OCI-LY1 (cell line): ENCODE measurements around the gene TRRAP.

Source experiments
- H2AFZ ChIP-seq: fragments of 200-600 bp; sonication (generic), shearing (Covaris generic); 2 replicates; pipeline ENCODE4 v1.6.0; 2014; ENCODE audit warnings: antibody characterized with exemption, mild to moderate bottlenecking, low read length
- H3F3A ChIP-seq: fragments of 200-600 bp; sonication (generic), shearing (Covaris generic); 2 replicates; pipeline ENCODE4 v1.6.0; 2014; ENCODE audit warnings: mild to moderate bottlenecking, antibody characterized with exemption, low read length, moderate library complexity; ENCODE audit not compliant: insufficient read depth
- H3K27ac ChIP-seq: fragments of 200-600 bp; sonication (generic); 2 replicates; pipeline ENCODE4 v1.5.1; 2014; ENCODE audit warnings: low read length, mixed run types, mild to moderate bottlenecking, low read depth; ENCODE audit not compliant: poor library complexity, severe bottlenecking
- H3K27me3 ChIP-seq: fragments of 200-600 bp; sonication (generic); 2 replicates; pipeline ENCODE4 v1.6.0; 2014; ENCODE audit warnings: antibody characterized with exemption, mild to moderate bottlenecking, low read length, moderate library complexity; ENCODE audit not compliant: insufficient read depth
- H3K36me3 ChIP-seq: fragments of 200-600 bp; sonication (generic); 2 replicates; pipeline ENCODE4 v1.6.1; 2014; ENCODE audit warnings: mild to moderate bottlenecking, antibody characterized with exemption, low read length, moderate library complexity, mixed read lengths; ENCODE audit not compliant: insufficient read depth
- H3K4me1 ChIP-seq: fragments of 200-600 bp; sonication (generic); 2 replicates; pipeline ENCODE4 v1.5.1; 2014; ENCODE audit warnings: mild to moderate bottlenecking, low read length, moderate library complexity; ENCODE audit not compliant: insufficient read depth, severe bottlenecking
- H3K4me2 ChIP-seq: fragments of 200-600 bp; sonication (generic), shearing (Covaris generic); 2 replicates; pipeline ENCODE4 v1.6.1; 2014; ENCODE audit warnings: low read length
- H3K4me3 ChIP-seq: fragments of 200-600 bp; sonication (generic); 2 replicates; pipeline ENCODE4 v1.5.1; 2014; ENCODE audit warnings: low read length, low read depth, mild to moderate bottlenecking, mixed read lengths; ENCODE audit not compliant: poor library complexity, severe bottlenecking
- H3K79me2 ChIP-seq: fragments of 200-600 bp; shearing (Covaris generic); 2 replicates; pipeline ENCODE4 v1.6.1; 2016; ENCODE audit warnings: mixed run types, low read length, mixed read lengths; ENCODE audit not compliant: insufficient read depth
- H3K9ac ChIP-seq: fragments of 200-600 bp; sonication (generic), shearing (Covaris generic); 2 replicates; pipeline ENCODE4 v1.6.1; 2014; ENCODE audit warnings: mild to moderate bottlenecking, low read length, mixed read lengths
- H3K9me2 ChIP-seq: fragments of 200-600 bp; sonication (generic), shearing (Covaris generic); 2 replicates; pipeline ENCODE4 v1.6.1; 2014; ENCODE audit warnings: low read depth, mild to moderate bottlenecking, low read length, mixed read lengths
- H3K9me3 ChIP-seq: fragments of 200-600 bp; shearing (Covaris generic); 2 replicates; pipeline ENCODE4 v1.6.1; 2014; ENCODE audit warnings: low read length, mixed read lengths
- H4K20me1 ChIP-seq: fragments of 200-600 bp; sonication (generic), shearing (Covaris generic); 2 replicates; pipeline ENCODE4 v1.6.0; 2016; ENCODE audit warnings: mild to moderate bottlenecking, low read length; ENCODE audit not compliant: insufficient read depth
- EZH2 ChIP-seq: fragments of 200-600 bp; sonication (generic), shearing (Covaris generic); IDR thresholded peaks from 2 replicates; pipeline ENCODE4 v1.8.0; 2017; ENCODE audit warnings: borderline replicate concordance, mixed run types, mild to moderate bottlenecking, antibody characterized with exemption, low read length, moderate library complexity, mixed read lengths
- TF ChIP-seq, protein P1 (sequence below): fragments of 200-600 bp; sonication (generic), shearing (Covaris generic); IDR thresholded peaks from 2 replicates; pipeline ENCODE4 v1.5.1; 2017; ENCODE audit warnings: mild to moderate bottlenecking, antibody characterized with exemption, low read length, moderate library complexity, mixed read lengths

TRRAP gene

DNA sequence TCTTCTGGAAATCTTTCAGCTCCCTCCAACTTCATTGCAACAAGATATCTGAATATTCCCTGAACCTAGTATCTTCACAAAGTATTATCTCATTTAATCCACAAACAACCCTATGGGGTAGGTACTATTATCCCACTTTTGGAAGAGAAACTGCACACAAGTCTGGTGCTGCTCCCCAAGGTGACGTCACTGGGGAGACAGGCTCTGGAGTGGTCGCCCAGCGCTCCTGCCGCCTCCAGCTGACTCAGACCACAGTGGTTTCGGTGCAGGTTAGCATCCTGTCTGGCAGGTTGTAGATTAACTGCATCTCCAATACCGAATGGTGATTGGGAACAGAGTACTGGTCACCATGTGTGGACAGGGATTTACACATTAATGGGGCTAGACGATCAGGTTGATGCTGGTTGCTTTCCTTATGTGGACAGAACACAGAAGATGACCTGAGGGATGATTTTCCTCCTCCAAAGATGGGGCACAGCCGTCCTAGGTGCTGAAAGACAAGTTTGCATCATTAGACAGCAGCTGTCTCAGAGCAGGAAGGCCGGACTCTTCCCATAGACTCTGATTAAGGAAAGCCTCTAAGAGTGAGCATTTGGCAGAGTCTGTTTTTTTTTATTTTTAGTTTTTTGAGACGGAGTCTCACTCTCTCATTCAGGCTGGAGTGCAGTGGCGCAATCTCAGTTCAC is 128.6 kb downstream of the TRRAP start:
- H2AFZ ChIP-seq, result no peak overlapping the region
- no peaks in the 10 kb centered on the region for H3K4me1 ChIP-seq
- H3K4me2 ChIP-seq, result no peak overlapping the region
- H3K4me3 ChIP-seq, result no peak overlapping the region
- H3K27me3 ChIP-seq, result no peaks in the 10 kb centered on the region
- H3F3A ChIP-seq, result no peaks in the 10 kb centered on the region
- H3K27ac ChIP-seq, result no peak overlapping the region
- no peak for TF ChIP-seq EZH2
- TF ChIP-seq, protein P1, sequence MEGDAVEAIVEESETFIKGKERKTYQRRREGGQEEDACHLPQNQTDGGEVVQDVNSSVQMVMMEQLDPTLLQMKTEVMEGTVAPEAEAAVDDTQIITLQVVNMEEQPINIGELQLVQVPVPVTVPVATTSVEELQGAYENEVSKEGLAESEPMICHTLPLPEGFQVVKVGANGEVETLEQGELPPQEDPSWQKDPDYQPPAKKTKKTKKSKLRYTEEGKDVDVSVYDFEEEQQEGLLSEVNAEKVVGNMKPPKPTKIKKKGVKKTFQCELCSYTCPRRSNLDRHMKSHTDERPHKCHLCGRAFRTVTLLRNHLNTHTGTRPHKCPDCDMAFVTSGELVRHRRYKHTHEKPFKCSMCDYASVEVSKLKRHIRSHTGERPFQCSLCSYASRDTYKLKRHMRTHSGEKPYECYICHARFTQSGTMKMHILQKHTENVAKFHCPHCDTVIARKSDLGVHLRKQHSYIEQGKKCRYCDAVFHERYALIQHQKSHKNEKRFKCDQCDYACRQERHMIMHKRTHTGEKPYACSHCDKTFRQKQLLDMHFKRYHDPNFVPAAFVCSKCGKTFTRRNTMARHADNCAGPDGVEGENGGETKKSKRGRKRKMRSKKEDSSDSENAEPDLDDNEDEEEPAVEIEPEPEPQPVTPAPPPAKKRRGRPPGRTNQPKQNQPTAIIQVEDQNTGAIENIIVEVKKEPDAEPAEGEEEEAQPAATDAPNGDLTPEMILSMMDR, result no peak
- H3K9me2 ChIP-seq, result no peaks in the 10 kb centered on the region
- H4K20me1 ChIP-seq, result no peaks in the 10 kb centered on the region
- peaks cover 89% of the 10 kb centered on the region for H3K36me3 ChIP-seq
- no peaks in the 10 kb centered on the region for H3K79me2 ChIP-seq
- no peak overlapping the region for H3K9ac ChIP-seq
- H3K9me3 ChIP-seq, result no peaks in the 10 kb centered on the region

DNA sequence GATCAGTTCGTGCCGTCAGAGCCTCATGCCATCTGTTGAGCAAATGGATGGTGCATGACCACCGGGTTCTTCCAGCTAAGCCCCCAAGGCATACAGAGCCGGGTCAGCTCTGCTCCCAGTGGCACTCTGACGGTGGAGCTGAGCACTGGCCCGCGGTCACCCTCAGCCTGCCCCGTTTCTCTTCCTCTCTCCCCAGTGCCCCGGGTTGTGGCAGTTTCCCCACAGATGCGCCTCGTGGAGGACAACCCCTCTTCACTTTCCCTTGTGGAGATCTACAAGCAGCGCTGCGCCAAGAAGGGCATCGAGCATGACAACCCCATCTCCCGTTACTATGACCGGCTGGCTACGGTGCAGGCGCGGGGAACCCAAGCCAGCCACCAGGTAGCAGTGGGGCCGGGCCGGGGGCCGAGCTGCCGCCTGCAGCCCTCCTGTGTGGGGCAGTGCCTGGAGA is 129.9 kb downstream of the TRRAP start:
- H3F3A ChIP-seq, result no peaks in the 10 kb centered on the region
- no peaks in the 10 kb centered on the region for H3K4me1 ChIP-seq
- no peak overlapping the region for H3K9ac ChIP-seq
- no peak overlapping the region for H3K4me3 ChIP-seq
- H3K9me2 ChIP-seq, result no peaks in the 10 kb centered on the region
- H3K79me2 ChIP-seq, result no peaks in the 10 kb centered on the region
- peaks cover 90% of the 10 kb centered on the region for H3K36me3 ChIP-seq
- no peak for TF ChIP-seq EZH2
- TF ChIP-seq, protein P1, result no peak
- H3K27me3 ChIP-seq, result no peaks in the 10 kb centered on the region
- no peak overlapping the region for H3K4me2 ChIP-seq
- H2AFZ ChIP-seq, result no peak overlapping the region
- H4K20me1 ChIP-seq, result no peaks in the 10 kb centered on the region
- no peak overlapping the region for H3K27ac ChIP-seq
- H3K9me3 ChIP-seq, result no peaks in the 10 kb centered on the region

DNA sequence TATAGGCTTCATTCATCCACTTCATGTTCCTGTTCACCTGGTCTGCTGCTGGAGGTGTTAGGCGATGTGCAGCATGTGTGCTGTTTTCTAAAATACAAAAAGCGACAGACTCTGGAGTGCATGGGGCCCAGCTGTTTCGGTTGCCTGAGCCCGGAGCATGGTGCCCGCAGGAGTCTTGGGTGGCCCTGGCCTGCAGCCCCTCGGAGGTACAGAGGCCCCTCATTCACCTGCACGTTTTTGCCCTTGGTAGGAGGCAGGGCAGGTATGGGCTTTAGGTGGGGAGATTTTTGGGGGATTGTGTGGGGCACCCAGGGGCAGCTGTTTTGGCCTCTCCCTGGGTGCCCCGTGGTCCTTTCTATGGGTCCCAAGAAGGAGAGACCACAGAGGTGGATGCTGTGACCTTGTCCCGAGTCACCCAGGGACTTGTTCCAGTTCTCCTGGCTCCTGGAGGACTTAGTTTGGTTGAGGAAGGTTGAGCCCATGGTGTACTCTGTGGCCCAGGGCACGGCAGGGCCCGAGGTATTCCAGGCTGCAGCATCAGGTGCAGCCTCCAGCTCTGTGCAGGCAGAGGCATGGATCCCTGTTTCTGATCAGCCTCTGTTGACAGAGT is 130.7 kb downstream of the TRRAP start:
- Histone ChIP-seq H3F3A (no peaks in the 10 kb centered on the region), H3K9me3 (no peaks in the 10 kb centered on the region), H3K9ac (no peak overlapping the region), H3K4me2 (no peak overlapping the region), H3K27me3 (no peaks in the 10 kb centered on the region), H3K4me1 (no peaks in the 10 kb centered on the region), H3K27ac (no peak overlapping the region), H3K9me2 (no peaks in the 10 kb centered on the region), H4K20me1 (no peaks in the 10 kb centered on the region), H3K36me3 (peaks cover 94% of the 10 kb centered on the region), H3K4me3 (no peak overlapping the region), H2AFZ (no peak overlapping the region), H3K79me2 (no peaks in the 10 kb centered on the region)
- no peak for TF ChIP-seq EZH2
- TF ChIP-seq, protein P1, result no peak
